Activated CD8-positive, alpha-beta T cell treated with anti-CD3 and anti-CD28 coated beads for 36 hours (primary cell): Measurements from ENCODE around the gene AK9. TPM values are rescaled to one million over a fixed set of nuclear protein-coding genes. Genes with fewer than 3 reads are reported as not detected.

Experiments
- ATAC-seq: fragments of 200-7000 bp; cut with Tn5 transposase; one replicate; pipeline ENCODE4 v1.10.0; 2021; ENCODE audit warnings: mild to moderate bottlenecking, moderate library complexity
- CTCF ChIA-PET: fragments of 350-600 bp; sonication (Branson Sonifier 250); formaldehyde crosslinking; loops from one replicate; lab custom pipeline; 2021; ENCODE audit warnings: antibody characterized with exemption; lab: Charles Lee
- POLR2A ChIA-PET: fragments of 350-600 bp; sonication (Branson Sonifier 250); formaldehyde crosslinking; loops from one replicate; lab custom pipeline; 2021; ENCODE audit warnings: antibody characterized with exemption; lab: Charles Lee
- DNase-seq: peaks from one replicate; pipeline ENCODE4 v3.0.0-alpha.2; 2020
- H3K27ac Mint-ChIP-seq: one replicate; pipeline ENCODE4 v1.8.0; 2021; ENCODE audit warnings: mild to moderate bottlenecking, mixed read lengths
- H3K27me3 Mint-ChIP-seq: one replicate; pipeline ENCODE4 v1.8.0; 2021; ENCODE audit warnings: mixed read lengths
- H3K36me3 Mint-ChIP-seq: one replicate; pipeline ENCODE4 v1.8.0; 2021; ENCODE audit warnings: low read depth, mixed read lengths
- H3K4me1 Mint-ChIP-seq: one replicate; pipeline ENCODE4 v1.8.0; 2021; ENCODE audit warnings: low read depth, mixed read lengths
- H3K4me3 Mint-ChIP-seq: one replicate; pipeline ENCODE4 v1.8.0; 2021; ENCODE audit warnings: mild to moderate bottlenecking, moderate library complexity, mixed read lengths
- H3K9me3 Mint-ChIP-seq: one replicate; pipeline ENCODE4 v1.8.0; 2021; ENCODE audit warnings: mixed read lengths
- intact Hi-C: fragments of 100-400 bp; cut with micrococcal nuclease; formaldehyde crosslinking; loops from one replicate; pipeline ENCODE4 v1.10.0; 2022
- total RNA-seq, 2 experiments: library from RNA; stranded (reverse); gene quantifications; one replicate each; pipeline ENCODE4 v1.2.3, GENCODE V29; 2021
- TF ChIP-seq, protein P1 (sequence below): fragments of 200-600 bp; IDR thresholded peaks from one replicate; pipeline ENCODE4 v1.8.0; 2022; ENCODE audit warnings: antibody characterized with exemption, mild to moderate bottlenecking

The AK9 gene
- total RNA-seq, 2 experiments from 2014 or later, result 3.0 to 3.5 TPM

DNA sequence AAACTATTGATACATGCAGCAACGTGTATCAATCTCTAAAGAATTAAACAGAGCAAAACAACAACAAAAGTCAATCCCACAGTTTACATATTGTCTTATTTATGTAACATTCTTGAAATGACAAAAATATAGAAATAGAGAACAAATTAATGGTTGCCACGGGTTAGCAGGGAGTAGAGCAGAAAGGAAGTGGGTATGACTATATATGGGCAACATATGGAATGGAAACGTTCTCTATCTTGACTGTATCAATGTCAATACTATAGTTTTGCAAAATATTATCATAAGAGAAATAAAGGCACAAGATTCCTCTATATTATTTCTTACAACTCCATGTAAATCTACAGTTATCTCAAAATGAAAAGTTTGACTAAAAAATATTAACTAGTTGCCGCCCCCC is 12.8 kb downstream of the AK9 start:
- H3K27ac Mint-ChIP-seq, result no peak overlapping the region
- H3K36me3 Mint-ChIP-seq, result peaks cover 3% of the 10 kb centered on the region
- ChIA-PET CTCF (interaction anchor here (1.7 to 2.2 kb wide), 2 partner anchors 11 to 361 kb away, joined by 4 to 8 read pairs; no protein-coding TSS in a partner anchor), POLR2A (no interaction called here)
- H3K27me3 Mint-ChIP-seq, result no peaks in the 10 kb centered on the region
- intact Hi-C loops, result no loop called here
- peaks cover 13% of the 10 kb centered on the region for H3K4me1 Mint-ChIP-seq
- TF ChIP-seq, protein P1, sequence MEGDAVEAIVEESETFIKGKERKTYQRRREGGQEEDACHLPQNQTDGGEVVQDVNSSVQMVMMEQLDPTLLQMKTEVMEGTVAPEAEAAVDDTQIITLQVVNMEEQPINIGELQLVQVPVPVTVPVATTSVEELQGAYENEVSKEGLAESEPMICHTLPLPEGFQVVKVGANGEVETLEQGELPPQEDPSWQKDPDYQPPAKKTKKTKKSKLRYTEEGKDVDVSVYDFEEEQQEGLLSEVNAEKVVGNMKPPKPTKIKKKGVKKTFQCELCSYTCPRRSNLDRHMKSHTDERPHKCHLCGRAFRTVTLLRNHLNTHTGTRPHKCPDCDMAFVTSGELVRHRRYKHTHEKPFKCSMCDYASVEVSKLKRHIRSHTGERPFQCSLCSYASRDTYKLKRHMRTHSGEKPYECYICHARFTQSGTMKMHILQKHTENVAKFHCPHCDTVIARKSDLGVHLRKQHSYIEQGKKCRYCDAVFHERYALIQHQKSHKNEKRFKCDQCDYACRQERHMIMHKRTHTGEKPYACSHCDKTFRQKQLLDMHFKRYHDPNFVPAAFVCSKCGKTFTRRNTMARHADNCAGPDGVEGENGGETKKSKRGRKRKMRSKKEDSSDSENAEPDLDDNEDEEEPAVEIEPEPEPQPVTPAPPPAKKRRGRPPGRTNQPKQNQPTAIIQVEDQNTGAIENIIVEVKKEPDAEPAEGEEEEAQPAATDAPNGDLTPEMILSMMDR, result no peak
- no peak overlapping the region for H3K4me3 Mint-ChIP-seq
- ATAC-seq (no peak), DNase-seq (no peak)
- H3K9me3 Mint-ChIP-seq, result no peaks in the 10 kb centered on the region

DNA sequence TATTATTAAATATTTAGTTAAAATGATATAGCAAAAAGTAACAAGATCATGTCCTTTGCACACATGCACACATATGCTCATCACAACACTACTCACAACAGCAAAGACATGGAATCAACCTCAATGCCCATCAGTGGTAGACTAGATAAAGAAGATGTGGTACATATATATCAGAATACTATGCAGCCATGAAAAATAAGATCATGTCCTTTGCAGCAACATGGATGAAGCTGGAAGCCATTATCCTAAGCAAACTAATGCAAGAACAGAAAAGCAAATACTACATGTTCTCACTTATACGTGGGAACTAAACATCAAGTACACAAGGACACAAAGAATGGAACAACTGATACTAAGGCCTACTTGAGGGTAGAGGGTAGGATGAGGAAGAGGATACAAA is 14.3 kb downstream of the AK9 start:
- no peaks in the 10 kb centered on the region for H3K27me3 Mint-ChIP-seq
- TF ChIP-seq, protein P1, result no peak
- ATAC-seq, result no peak
- H3K4me1 Mint-ChIP-seq, result peaks cover 12% of the 10 kb centered on the region
- no peaks in the 10 kb centered on the region for H3K9me3 Mint-ChIP-seq
- no peak overlapping the region for H3K27ac Mint-ChIP-seq
- H3K4me3 Mint-ChIP-seq, result no peak overlapping the region
- peaks cover 3% of the 10 kb centered on the region for H3K36me3 Mint-ChIP-seq
- DNase-seq, result no peak
- POLR2A ChIA-PET, result no interaction called here
- CTCF ChIA-PET, result no interaction called here
- intact Hi-C loops, result no loop called here

DNA sequence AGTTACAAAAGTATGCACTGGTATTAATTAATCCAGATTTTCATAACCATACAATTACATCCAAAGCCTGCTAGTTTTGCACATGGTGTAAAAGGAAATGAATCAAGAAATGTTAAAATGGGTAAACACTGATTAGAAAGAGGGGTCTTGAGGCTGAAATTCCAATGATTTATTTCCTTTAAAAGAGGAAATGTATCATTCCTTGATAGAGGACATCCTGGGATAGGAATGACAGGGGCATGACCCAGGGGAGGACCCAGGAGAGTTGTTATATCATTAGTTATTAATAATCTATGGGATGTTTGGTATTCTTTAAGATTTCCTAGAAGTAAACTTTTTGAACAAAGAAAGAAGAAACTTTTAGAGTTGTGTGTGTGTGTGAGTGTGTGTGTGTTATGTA is 18.2 kb downstream of the AK9 start:
- CTCF ChIA-PET, result no interaction called here
- H3K36me3 Mint-ChIP-seq, result peaks cover 13% of the 10 kb centered on the region
- POLR2A ChIA-PET, result no interaction called here
- no peak overlapping the region for H3K27ac Mint-ChIP-seq
- no peaks in the 10 kb centered on the region for H3K9me3 Mint-ChIP-seq
- DNase-seq (no peak), ATAC-seq (no peak)
- no peak overlapping the region for H3K4me3 Mint-ChIP-seq
- TF ChIP-seq, protein P1, result no peak
- H3K4me1 Mint-ChIP-seq, result no peaks in the 10 kb centered on the region
- intact Hi-C loops, result no loop called here
- no peaks in the 10 kb centered on the region for H3K27me3 Mint-ChIP-seq

DNA sequence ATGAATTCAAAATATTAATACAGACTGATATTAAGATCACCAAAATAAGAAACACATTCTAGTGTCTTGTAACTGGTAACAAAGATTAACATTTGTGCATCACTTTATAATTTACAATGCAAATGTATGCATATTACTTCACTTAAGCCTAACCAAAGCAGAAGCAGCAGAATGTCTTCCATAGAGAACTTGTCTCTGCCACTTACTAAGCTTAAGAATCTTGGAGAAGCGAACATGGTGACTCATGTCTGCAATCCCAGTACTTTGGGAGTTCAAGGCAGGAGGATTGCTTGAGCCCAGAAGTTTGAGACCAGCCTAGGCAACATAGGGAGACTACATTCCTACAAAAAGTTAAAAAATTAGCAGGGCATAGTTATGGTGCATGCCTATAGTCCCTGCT is 18.8 kb downstream of the AK9 start:
- DNase-seq (no peak), ATAC-seq (no peak)
- ChIA-PET POLR2A (no interaction called here), CTCF (no interaction called here)
- Mint-ChIP-seq H3K4me1 (no peaks in the 10 kb centered on the region), H3K27ac (no peak overlapping the region), H3K4me3 (no peak overlapping the region), H3K36me3 (peaks cover 13% of the 10 kb centered on the region), H3K27me3 (no peaks in the 10 kb centered on the region), H3K9me3 (no peaks in the 10 kb centered on the region)
- TF ChIP-seq, protein P1, result no peak
- intact Hi-C loops, result no loop called here

DNA sequence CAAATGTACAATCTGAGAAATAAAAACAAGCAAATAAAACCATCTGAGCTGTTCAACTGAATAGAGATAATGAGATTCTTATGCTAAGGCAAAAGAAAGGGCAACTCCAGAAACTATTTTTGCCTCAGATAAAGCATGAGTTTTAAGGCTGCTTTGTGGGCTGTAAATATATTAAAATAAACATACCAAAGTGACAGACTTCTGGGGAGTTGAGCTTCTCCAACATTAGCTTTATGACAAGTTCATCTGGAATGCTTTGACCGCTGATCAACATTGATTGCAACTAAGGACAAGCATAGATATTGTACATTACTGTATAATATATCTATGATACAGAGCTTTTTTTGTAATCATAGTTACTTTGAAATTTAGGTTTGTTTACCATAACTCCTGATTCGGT is 19.3 kb downstream of the AK9 start:
- POLR2A ChIA-PET, result no interaction called here
- no peak overlapping the region for H3K27ac Mint-ChIP-seq

More for the DNA sequence above, 19.3 kb downstream of the AK9 start:
- Mint-ChIP-seq H3K27me3 (no peaks in the 10 kb centered on the region), H3K4me1 (no peaks in the 10 kb centered on the region), H3K36me3 (peaks cover 11% of the 10 kb centered on the region), H3K4me3 (no peak overlapping the region), H3K9me3 (no peaks in the 10 kb centered on the region)
- CTCF ChIA-PET, result no interaction called here
- TF ChIP-seq, protein P1, result no peak
- ATAC-seq (no peak), DNase-seq (no peak)
- intact Hi-C loops, result no loop called here
